Activated effector memory CD4-positive, alpha-beta T cell treated with Interleukin-2 at 50 U/mL for 16 hours (primary cell): Measurements from ENCODE around the gene SAMM50.

Experiments used
- DNase-seq: peaks from one replicate; pipeline ENCODE4 v3.0.0-alpha.2; 2020

SAMM50 gene

GRCh38 chr22:43946384-43946667, 8.9 kb upstream of the SAMM50 start:
- no peak for DNase-seq

- no peak for DNase-seq
These were observed 6.3 kb upstream of the SAMM50 start for GRCh38 chr22:43948836-43949406.

- no peak for DNase-seq
These were observed 3.9 kb upstream of the SAMM50 start for GRCh38 chr22:43951391-43951790.

- DNase-seq = no peak
These were observed 3.3 kb upstream of the SAMM50 start for GRCh38 chr22:43951966-43952365.

- DNase-seq = no peak
These were observed 1.1 kb upstream of the SAMM50 start for GRCh38 chr22:43953988-43954785.

- DNase-seq = no peak
These were observed 891 bp downstream of the SAMM50 start for GRCh38 chr22:43955883-43956782.

GRCh38 chr22:43956805-43957463, 1.7 kb downstream of the SAMM50 start:
- DNase-seq = no peak

GRCh38 chr22:43957871-43958270, 2.6 kb downstream of the SAMM50 start:
- no peak for DNase-seq

GRCh38 chr22:43964314-43964857, 9.1 kb downstream of the SAMM50 start:
- DNase-seq = no peak

GRCh38 chr22:43967069-43967468, 11.8 kb downstream of the SAMM50 start:
- DNase-seq = no peak

- no peak for DNase-seq
These were observed 13.4 kb downstream of the SAMM50 start for GRCh38 chr22:43968614-43969013.

- DNase-seq = no peak
These were observed 14.0 kb downstream of the SAMM50 start for GRCh38 chr22:43969021-43969878.

GRCh38 chr22:43969989-43970755, 14.9 kb downstream of the SAMM50 start:
- no peak for DNase-seq

- DNase-seq = no peak
These were observed 15.9 kb downstream of the SAMM50 start for GRCh38 chr22:43971112-43971511.

- no peak for DNase-seq
These were observed 17.8 kb downstream of the SAMM50 start for GRCh38 chr22:43972931-43973462.

- no peak for DNase-seq
These were observed 18.8 kb downstream of the SAMM50 start for GRCh38 chr22:43974028-43974545.

GRCh38 chr22:43975041-43975440, 19.8 kb downstream of the SAMM50 start:
- no peak for DNase-seq

- DNase-seq = no peak
These were observed 21.9 kb downstream of the SAMM50 start for GRCh38 chr22:43976861-43977795.

GRCh38 chr22:43978558-43978957, 23.3 kb downstream of the SAMM50 start:
- DNase-seq = no peak

GRCh38 chr22:43980579-43980978, 25.3 kb downstream of the SAMM50 start:
- no peak for DNase-seq
